HepG2 (cell line): ENCODE measurements around the gene MCM3AP. TPM values are rescaled to one million over a fixed set of nuclear protein-coding genes. Genes with fewer than 3 reads are reported as not detected.
A peak's percentile ranks its signal among the peaks of the same experiment; 100 is the strongest.

Experiments
- DNMT1 ChIP-seq: sonication (generic); formaldehyde crosslinking; IDR thresholded peaks from 2 replicates; pipeline ENCODE4 v1.5.1; 2020; ENCODE audit warnings: mild to moderate bottlenecking, missing genetic modification reagents
- ELF3 ChIP-seq: IDR thresholded peaks from 2 replicates; pipeline ENCODE4 v1.6.1; 2016; ENCODE audit warnings: missing genetic modification reagents, missing compliant biosample characterization
- GPN1 ChIP-seq: sonication (generic); formaldehyde crosslinking; IDR thresholded peaks from 2 replicates; pipeline ENCODE4 v1.5.1; 2020; ENCODE audit warnings: missing genetic modification reagents, borderline replicate concordance
- HDAC1 ChIP-seq: sonication (generic); formaldehyde crosslinking; IDR thresholded peaks from 2 replicates; pipeline ENCODE4 v1.5.1; 2020; ENCODE audit warnings: mild to moderate bottlenecking, missing genetic modification reagents
- HOXD1 ChIP-seq: sonication (generic); formaldehyde crosslinking; IDR thresholded peaks from 2 replicates; pipeline ENCODE4 v1.5.0; 2020; ENCODE audit warnings: missing genetic modification reagents
- IKZF1 ChIP-seq: fragments of 450-650 bp; IDR thresholded peaks from 2 replicates; pipeline ENCODE4 v1.7.1; 2016
- KDM5B ChIP-seq: sonication (generic); formaldehyde crosslinking; IDR thresholded peaks from 2 replicates; pipeline ENCODE4 v1.4.0; 2020; ENCODE audit warnings: missing genetic modification reagents, mild to moderate bottlenecking, borderline replicate concordance
- KMT2B ChIP-seq: IDR thresholded peaks from 2 replicates; pipeline ENCODE4 v1.6.1; 2016; ENCODE audit warnings: missing genetic modification reagents, missing compliant biosample characterization
- LCORL ChIP-seq, 2 experiments: fragments of 450-650 bp in 1 of 2; sonication (generic) in 1 of 2; formaldehyde crosslinking in 1 of 2; IDR thresholded peaks; 2 replicates each; pipeline versions ENCODE4 v1.5.0 to v1.6.1; 2017 to 2020; ENCODE audit warnings: antibody characterized with exemption in 1 of 2, missing genetic modification reagents in 1 of 2
- RAD21 ChIP-seq: fragments of 450-650 bp; formaldehyde crosslinking; IDR thresholded peaks from 2 replicates; pipeline ENCODE4 v1.5.0; 2020; ENCODE audit warnings: mild to moderate bottlenecking
- REXO4 ChIP-seq: sonication (generic); formaldehyde crosslinking; IDR thresholded peaks from 2 replicates; pipeline ENCODE4 v1.8.0; 2022; ENCODE audit warnings: missing genetic modification reagents, mild to moderate bottlenecking, borderline replicate concordance
- SNAI1 ChIP-seq: sonication (generic); formaldehyde crosslinking; IDR thresholded peaks from 2 replicates; pipeline ENCODE4 v1.5.0; 2020; ENCODE audit warnings: mild to moderate bottlenecking, missing genetic modification reagents, borderline replicate concordance
- XRCC5 ChIP-seq: fragments of 200-400 bp; formaldehyde crosslinking; optimal IDR thresholded peaks from 2 replicates; pipeline ENCODE3; 2017; ENCODE audit warnings: mild to moderate bottlenecking, low read length
- ZBTB7A ChIP-seq: sonication (generic); formaldehyde crosslinking; IDR thresholded peaks from 2 replicates; pipeline ENCODE4 v1.8.0; 2022; ENCODE audit warnings: mild to moderate bottlenecking, missing genetic modification reagents
- ZMAT3 ChIP-seq: sonication (generic); formaldehyde crosslinking; conservative IDR thresholded peaks from 2 replicates; pipeline ENCODE4 v1.7.0; 2021; ENCODE audit warnings: missing genetic modification reagents
- polyA plus RNA-seq, 8 experiments: library from polyadenylated mRNA; depleted of rRNA in 3 of 8; stranded (reverse) in 7 of 8; unstranded in 1 of 8; fragments of >200 nt; fragmentation: Illumina TruSeq in 4 of 8; extraction: Trizol in 4 of 8; gene quantifications; 2 replicates each; pipeline versions ENCODE4 v1.2.1 to v1.2.3, GENCODE V29; 2011 to 2016; ENCODE audit warnings: low read depth in 4 of 8, missing spikeins in 1 of 8, mixed read lengths in 1 of 8; ENCODE audit not compliant: insufficient read depth in 1 of 8
- total RNA-seq, 5 experiments: library from RNA; depleted of rRNA; stranded (reverse); fragments of >200 nt; fragmentation: Illumina TruSeq; extraction: Trizol; gene quantifications; 2 replicates each; pipeline ENCODE4 v1.2.3, GENCODE V29; 2016; ENCODE audit warnings: low read depth in 1 of 5
- TF ChIP-seq, protein P1 (sequence below): sonication (generic); formaldehyde crosslinking; IDR thresholded peaks from 2 replicates; pipeline ENCODE4; 2020; ENCODE audit warnings: missing genetic modification reagents, mild to moderate bottlenecking, borderline replicate concordance
- TF ChIP-seq, protein P2 (sequence below): sonication (generic); formaldehyde crosslinking; IDR thresholded peaks from 2 replicates; pipeline ENCODE4 v1.5.0; 2020; ENCODE audit warnings: missing genetic modification reagents
- TF ChIP-seq, protein P3 (sequence below): sonication (generic); formaldehyde crosslinking; IDR thresholded peaks from 2 replicates; pipeline ENCODE4 v1.5.0; 2020; ENCODE audit warnings: mild to moderate bottlenecking, missing genetic modification reagents, borderline replicate concordance
- TF ChIP-seq, protein P4 (sequence below): sonication (generic); formaldehyde crosslinking; IDR thresholded peaks from 2 replicates; pipeline ENCODE4 v1.4.0; 2020; ENCODE audit warnings: missing genetic modification reagents

The MCM3AP gene
- total and polyA plus RNA-seq, 2 of the 13 experiments (the other 11 are each of a cell fraction or from before 2014, with no cell fraction given), result 27.0 to 54.7 TPM

DNA sequence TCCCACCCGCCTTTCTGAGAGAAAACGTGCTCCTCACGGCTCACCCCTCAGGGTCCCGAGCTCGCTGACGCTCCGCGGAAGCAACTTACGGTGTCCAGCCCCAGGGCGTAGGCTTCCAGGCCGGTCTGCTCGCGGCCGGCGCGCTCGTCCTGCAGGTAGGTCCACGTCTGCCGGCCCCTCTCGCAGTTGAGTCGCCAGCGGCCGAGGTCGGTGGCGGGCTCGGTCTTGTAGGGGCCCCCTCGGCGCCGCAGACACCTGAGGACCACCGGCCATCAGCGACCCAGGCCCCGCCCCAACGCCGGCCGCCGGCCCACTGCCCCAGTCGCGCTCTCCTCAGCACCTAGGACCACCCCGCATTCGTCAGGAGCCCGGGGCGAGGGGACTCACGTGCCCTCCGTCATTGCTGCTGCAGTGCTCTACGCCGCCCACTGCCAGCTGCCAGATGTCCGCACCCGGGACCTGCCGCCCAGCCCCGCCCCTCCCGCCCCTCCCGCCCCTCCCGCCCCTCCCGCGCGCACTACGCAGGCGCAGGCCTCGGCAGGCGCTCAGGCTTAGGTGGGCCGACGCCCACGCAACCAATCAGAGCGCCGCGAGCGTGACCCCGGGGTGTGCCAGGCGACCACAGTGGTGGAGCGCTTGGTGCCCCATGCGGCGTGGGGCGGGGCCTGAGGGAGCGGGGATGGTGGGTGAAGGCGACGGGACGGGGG lies 56.9 kb downstream of the MCM3AP start, which contains the start of gene LSS (continued):
- TF ChIP-seq, protein P1, sequence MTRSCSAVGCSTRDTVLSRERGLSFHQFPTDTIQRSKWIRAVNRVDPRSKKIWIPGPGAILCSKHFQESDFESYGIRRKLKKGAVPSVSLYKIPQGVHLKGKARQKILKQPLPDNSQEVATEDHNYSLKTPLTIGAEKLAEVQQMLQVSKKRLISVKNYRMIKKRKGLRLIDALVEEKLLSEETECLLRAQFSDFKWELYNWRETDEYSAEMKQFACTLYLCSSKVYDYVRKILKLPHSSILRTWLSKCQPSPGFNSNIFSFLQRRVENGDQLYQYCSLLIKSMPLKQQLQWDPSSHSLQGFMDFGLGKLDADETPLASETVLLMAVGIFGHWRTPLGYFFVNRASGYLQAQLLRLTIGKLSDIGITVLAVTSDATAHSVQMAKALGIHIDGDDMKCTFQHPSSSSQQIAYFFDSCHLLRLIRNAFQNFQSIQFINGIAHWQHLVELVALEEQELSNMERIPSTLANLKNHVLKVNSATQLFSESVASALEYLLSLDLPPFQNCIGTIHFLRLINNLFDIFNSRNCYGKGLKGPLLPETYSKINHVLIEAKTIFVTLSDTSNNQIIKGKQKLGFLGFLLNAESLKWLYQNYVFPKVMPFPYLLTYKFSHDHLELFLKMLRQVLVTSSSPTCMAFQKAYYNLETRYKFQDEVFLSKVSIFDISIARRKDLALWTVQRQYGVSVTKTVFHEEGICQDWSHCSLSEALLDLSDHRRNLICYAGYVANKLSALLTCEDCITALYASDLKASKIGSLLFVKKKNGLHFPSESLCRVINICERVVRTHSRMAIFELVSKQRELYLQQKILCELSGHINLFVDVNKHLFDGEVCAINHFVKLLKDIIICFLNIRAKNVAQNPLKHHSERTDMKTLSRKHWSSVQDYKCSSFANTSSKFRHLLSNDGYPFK (CRISPR knock-in tag), result peak; percentile 8; the same call in 1 of the 2 replicates
- TF ChIP-seq IKZF1 (no peak), SNAI1 (CRISPR knock-in tag) (no peak), GPN1 (CRISPR knock-in tag) (no peak), LCORL (IDR thresholded peaks at IDR 0.05) (no peak), LCORL (CRISPR knock-in tag; IDR thresholded peaks at IDR 0.05) (peak; percentile 55; the same call in 1 of the 2 replicates), ZMAT3 (CRISPR knock-in tag) (peak; percentile 78; the same call in 1 of the 2 replicates), HDAC1 (CRISPR knock-in tag) (peak; percentile 84), ELF3 (CRISPR knock-in tag) (peak; percentile 42), KDM5B (CRISPR knock-in tag) (peak; percentile 68), REXO4 (no peak; the same call in 1 of the 2 replicates), KMT2B (CRISPR knock-in tag) (0 out of 2 replicates have a peak, but pooled peaks have one; percentile 51), ZBTB7A (CRISPR knock-in tag) (0 out of 2 replicates have a peak, but pooled peaks have one; percentile 48), DNMT1 (CRISPR knock-in tag) (0 out of 2 replicates have a peak, but pooled peaks have one; percentile 65), XRCC5 (peak; percentile 20), HOXD1 (CRISPR knock-in tag) (no peak), RAD21 (CRISPR knock-in tag) (0 out of 2 replicates have a peak, but pooled peaks have one; percentile 9)
- TF ChIP-seq, protein P2, sequence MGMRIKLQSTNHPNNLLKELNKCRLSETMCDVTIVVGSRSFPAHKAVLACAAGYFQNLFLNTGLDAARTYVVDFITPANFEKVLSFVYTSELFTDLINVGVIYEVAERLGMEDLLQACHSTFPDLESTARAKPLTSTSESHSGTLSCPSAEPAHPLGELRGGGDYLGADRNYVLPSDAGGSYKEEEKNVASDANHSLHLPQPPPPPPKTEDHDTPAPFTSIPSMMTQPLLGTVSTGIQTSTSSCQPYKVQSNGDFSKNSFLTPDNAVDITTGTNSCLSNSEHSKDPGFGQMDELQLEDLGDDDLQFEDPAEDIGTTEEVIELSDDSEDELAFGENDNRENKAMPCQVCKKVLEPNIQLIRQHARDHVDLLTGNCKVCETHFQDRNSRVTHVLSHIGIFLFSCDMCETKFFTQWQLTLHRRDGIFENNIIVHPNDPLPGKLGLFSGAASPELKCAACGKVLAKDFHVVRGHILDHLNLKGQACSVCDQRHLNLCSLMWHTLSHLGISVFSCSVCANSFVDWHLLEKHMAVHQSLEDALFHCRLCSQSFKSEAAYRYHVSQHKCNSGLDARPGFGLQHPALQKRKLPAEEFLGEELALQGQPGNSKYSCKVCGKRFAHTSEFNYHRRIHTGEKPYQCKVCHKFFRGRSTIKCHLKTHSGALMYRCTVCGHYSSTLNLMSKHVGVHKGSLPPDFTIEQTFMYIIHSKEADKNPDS (CRISPR knock-in tag), result no peak
- TF ChIP-seq, protein P3, sequence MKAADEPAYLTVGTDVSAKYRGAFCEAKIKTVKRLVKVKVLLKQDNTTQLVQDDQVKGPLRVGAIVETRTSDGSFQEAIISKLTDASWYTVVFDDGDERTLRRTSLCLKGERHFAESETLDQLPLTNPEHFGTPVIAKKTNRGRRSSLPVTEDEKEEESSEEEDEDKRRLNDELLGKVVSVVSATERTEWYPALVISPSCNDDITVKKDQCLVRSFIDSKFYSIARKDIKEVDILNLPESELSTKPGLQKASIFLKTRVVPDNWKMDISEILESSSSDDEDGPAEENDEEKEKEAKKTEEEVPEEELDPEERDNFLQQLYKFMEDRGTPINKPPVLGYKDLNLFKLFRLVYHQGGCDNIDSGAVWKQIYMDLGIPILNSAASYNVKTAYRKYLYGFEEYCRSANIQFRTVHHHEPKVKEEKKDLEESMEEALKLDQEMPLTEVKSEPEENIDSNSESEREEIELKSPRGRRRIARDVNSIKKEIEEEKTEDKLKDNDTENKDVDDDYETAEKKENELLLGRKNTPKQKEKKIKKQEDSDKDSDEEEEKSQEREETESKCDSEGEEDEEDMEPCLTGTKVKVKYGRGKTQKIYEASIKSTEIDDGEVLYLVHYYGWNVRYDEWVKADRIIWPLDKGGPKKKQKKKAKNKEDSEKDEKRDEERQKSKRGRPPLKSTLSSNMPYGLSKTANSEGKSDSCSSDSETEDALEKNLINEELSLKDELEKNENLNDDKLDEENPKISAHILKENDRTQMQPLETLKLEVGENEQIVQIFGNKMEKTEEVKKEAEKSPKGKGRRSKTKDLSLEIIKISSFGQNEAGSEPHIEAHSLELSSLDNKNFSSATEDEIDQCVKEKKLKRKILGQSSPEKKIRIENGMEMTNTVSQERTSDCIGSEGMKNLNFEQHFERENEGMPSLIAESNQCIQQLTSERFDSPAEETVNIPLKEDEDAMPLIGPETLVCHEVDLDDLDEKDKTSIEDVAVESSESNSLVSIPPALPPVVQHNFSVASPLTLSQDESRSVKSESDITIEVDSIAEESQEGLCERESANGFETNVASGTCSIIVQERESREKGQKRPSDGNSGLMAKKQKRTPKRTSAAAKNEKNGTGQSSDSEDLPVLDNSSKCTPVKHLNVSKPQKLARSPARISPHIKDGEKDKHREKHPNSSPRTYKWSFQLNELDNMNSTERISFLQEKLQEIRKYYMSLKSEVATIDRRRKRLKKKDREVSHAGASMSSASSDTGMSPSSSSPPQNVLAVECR (CRISPR knock-in tag), result peak; percentile 91
- TF ChIP-seq, protein P4, sequence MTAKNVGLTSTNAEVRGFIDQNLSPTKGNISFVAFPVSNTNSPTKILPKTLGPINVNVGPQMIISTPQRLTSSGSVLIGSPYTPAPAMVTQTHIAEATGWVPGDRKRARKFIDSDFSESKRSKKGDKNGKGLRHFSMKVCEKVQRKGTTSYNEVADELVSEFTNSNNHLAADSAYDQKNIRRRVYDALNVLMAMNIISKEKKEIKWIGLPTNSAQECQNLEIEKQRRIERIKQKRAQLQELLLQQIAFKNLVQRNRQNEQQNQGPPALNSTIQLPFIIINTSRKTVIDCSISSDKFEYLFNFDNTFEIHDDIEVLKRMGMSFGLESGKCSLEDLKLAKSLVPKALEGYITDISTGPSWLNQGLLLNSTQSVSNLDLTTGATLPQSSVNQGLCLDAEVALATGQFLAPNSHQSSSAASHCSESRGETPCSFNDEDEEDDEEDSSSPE, result peak; percentile 41; the same call in 1 of the 2 replicates
